SU-DHL-6 (cell line): ENCODE data around the gene VWA2.

Experiments used
- EZH2phosphoT487 ChIP-seq: fragments of 200-600 bp; sonication (generic), shearing (Covaris generic); conservative IDR thresholded peaks from 2 replicates; pipeline ENCODE4 v1.6.1; 2018; ENCODE audit warnings: mild to moderate bottlenecking, antibody characterized with exemption, low read length, moderate library complexity, mixed read lengths
- TF ChIP-seq, protein P1 (sequence below): fragments of 200-600 bp; sonication (generic); IDR thresholded peaks from one replicate; pipeline ENCODE4 v1.5.1; 2017; ENCODE audit warnings: antibody characterized with exemption, mild to moderate bottlenecking, low read length, moderate library complexity; ENCODE audit not compliant: insufficient read depth, poor library complexity, severe bottlenecking

GRCh38 chr10:114272696-114273095 lies 33.6 kb downstream of the VWA2 start:
- TF ChIP-seq, protein P1, sequence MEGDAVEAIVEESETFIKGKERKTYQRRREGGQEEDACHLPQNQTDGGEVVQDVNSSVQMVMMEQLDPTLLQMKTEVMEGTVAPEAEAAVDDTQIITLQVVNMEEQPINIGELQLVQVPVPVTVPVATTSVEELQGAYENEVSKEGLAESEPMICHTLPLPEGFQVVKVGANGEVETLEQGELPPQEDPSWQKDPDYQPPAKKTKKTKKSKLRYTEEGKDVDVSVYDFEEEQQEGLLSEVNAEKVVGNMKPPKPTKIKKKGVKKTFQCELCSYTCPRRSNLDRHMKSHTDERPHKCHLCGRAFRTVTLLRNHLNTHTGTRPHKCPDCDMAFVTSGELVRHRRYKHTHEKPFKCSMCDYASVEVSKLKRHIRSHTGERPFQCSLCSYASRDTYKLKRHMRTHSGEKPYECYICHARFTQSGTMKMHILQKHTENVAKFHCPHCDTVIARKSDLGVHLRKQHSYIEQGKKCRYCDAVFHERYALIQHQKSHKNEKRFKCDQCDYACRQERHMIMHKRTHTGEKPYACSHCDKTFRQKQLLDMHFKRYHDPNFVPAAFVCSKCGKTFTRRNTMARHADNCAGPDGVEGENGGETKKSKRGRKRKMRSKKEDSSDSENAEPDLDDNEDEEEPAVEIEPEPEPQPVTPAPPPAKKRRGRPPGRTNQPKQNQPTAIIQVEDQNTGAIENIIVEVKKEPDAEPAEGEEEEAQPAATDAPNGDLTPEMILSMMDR: no peak
- no peak for TF ChIP-seq EZH2phosphoT487
